ENCODE results near the gene PRSS1.
"Not testable (repeated sequence)": the region's sequence is repeated elsewhere in the genome, so short reads cannot be mapped to it uniquely, and the experiment has no call there.

DNA sequence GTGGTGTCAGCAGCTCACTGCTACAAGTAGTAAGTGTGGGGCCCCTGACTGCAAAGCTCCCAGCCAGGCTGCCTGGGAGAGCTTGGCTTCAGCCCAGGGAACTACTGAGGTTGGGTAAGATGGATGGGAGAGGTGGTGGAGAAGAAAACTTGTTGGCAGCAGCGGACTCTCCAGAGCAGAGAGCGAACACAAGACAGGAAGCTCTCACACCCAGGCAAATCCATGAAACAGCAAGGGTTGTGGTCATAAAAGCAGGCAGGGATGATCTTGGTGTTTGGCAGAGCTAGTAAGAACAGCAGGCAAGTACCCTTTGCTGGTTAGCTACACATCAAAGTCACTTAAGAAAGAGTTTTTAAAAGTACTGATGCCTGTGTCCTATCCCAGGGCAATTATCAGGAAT lies 12.3 kb downstream of the PRSS1 start:
- TF ChIP-seq CTCF (IDR thresholded peaks at IDR 0.05); EZH2 (IDR thresholded peaks at IDR 0.05; ENCODE audit: borderline replicate concordance, insufficient read depth, low read depth, low read length, poor library complexity, severe bottlenecking): not testable (repeated sequence)

Measured in B cell (primary cell).